ENCODE results near the gene MASP2. TPM values are rescaled to one million over a fixed set of nuclear protein-coding genes. Genes with fewer than 3 reads are reported as not detected.

The MASP2 gene
- total and polyA plus RNA-seq, 9 of the 15 experiments (the other 6 are each of a cell fraction or from before 2014, with no cell fraction given), result 0.01 to 0.23 (median 0.06) TPM; not detected in 3

DNA sequence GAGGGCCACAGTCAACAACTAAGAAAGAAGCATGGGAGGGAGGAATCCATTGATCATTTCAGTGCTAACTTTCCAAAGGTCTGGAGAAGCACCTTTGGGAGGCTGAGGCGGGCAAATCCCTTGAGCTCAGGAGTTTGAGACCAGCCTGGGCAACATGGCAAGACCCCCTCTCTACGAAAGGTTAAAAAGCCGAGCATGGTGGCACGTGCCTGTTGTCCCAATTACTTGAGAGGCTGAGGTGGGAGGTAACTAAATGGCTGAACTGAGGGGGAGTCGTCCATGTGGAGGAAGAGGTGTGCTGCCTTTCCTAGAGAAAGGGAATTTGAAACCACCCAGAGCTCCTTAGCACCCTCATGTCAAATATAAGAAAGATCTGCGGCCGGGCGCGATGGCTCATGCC is 16.2 kb downstream of the MASP2 start (continued):
- TF ChIP-seq, protein P1, sequence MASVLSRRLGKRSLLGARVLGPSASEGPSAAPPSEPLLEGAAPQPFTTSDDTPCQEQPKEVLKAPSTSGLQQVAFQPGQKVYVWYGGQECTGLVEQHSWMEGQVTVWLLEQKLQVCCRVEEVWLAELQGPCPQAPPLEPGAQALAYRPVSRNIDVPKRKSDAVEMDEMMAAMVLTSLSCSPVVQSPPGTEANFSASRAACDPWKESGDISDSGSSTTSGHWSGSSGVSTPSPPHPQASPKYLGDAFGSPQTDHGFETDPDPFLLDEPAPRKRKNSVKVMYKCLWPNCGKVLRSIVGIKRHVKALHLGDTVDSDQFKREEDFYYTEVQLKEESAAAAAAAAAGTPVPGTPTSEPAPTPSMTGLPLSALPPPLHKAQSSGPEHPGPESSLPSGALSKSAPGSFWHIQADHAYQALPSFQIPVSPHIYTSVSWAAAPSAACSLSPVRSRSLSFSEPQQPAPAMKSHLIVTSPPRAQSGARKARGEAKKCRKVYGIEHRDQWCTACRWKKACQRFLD (CRISPR knock-in tag; IDR thresholded peaks at IDR 0.05), result no peak
- TF ChIP-seq CREM (IDR thresholded peaks at IDR 0.05; ENCODE audit: low read depth) (no peak), ARNT (IDR thresholded peaks at IDR 0.05) (no peak), ZNF121 (CRISPR knock-in tag; conservative IDR thresholded peaks at IDR 0.05) (no peak), ZNF24 (IDR thresholded peaks at IDR 0.05) (no peak), KLF10 (CRISPR knock-in tag; IDR thresholded peaks at IDR 0.05) (no peak), ZNF696 (CRISPR knock-in tag; conservative IDR thresholded peaks at IDR 0.05) (no peak), CSDE1 (IDR thresholded peaks at IDR 0.05) (no peak), STAG1 (CRISPR knock-in tag; IDR thresholded peaks at IDR 0.05; ENCODE audit: borderline replicate concordance) (no peak), PML (IDR thresholded peaks at IDR 0.05; ENCODE audit: low read length) (no peak), DPF2 (IDR thresholded peaks at IDR 0.05) (no peak), ZNF431 (CRISPR knock-in tag; IDR thresholded peaks at IDR 0.05) (no peak), ZFX (CRISPR knock-in tag; IDR thresholded peaks at IDR 0.05) (no peak)
- TF ChIP-seq, protein P2, sequence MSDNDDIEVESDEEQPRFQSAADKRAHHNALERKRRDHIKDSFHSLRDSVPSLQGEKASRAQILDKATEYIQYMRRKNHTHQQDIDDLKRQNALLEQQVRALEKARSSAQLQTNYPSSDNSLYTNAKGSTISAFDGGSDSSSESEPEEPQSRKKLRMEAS (CRISPR knock-in tag; IDR thresholded peaks at IDR 0.05), result no peak
- TF ChIP-seq, protein P3, sequence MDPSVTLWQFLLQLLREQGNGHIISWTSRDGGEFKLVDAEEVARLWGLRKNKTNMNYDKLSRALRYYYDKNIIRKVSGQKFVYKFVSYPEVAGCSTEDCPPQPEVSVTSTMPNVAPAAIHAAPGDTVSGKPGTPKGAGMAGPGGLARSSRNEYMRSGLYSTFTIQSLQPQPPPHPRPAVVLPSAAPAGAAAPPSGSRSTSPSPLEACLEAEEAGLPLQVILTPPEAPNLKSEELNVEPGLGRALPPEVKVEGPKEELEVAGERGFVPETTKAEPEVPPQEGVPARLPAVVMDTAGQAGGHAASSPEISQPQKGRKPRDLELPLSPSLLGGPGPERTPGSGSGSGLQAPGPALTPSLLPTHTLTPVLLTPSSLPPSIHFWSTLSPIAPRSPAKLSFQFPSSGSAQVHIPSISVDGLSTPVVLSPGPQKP (CRISPR knock-in tag; IDR thresholded peaks at IDR 0.05), result no peak
- TF ChIP-seq, protein P4, sequence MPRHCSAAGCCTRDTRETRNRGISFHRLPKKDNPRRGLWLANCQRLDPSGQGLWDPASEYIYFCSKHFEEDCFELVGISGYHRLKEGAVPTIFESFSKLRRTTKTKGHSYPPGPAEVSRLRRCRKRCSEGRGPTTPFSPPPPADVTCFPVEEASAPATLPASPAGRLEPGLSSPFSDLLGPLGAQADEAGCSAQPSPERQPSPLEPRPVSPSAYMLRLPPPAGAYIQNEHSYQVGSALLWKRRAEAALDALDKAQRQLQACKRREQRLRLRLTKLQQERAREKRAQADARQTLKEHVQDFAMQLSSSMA (CRISPR knock-in tag; IDR thresholded peaks at IDR 0.05), result 0 out of 2 replicates have a peak, but pooled peaks have one; percentile 13
- TF ChIP-seq, protein P5, sequence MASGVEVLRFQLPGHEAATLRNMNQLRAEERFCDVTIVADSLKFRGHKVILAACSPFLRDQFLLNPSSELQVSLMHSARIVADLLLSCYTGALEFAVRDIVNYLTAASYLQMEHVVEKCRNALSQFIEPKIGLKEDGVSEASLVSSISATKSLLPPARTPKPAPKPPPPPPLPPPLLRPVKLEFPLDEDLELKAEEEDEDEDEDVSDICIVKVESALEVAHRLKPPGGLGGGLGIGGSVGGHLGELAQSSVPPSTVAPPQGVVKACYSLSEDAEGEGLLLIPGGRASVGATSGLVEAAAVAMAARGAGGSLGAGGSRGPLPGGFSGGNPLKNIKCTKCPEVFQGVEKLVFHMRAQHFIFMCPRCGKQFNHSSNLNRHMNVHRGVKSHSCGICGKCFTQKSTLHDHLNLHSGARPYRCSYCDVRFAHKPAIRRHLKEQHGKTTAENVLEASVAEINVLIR (CRISPR knock-in tag; IDR thresholded peaks at IDR 0.05), result no peak
- TF ChIP-seq, protein P6, sequence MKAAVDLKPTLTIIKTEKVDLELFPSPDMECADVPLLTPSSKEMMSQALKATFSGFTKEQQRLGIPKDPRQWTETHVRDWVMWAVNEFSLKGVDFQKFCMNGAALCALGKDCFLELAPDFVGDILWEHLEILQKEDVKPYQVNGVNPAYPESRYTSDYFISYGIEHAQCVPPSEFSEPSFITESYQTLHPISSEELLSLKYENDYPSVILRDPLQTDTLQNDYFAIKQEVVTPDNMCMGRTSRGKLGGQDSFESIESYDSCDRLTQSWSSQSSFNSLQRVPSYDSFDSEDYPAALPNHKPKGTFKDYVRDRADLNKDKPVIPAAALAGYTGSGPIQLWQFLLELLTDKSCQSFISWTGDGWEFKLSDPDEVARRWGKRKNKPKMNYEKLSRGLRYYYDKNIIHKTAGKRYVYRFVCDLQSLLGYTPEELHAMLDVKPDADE (conservative IDR thresholded peaks at IDR 0.05; ENCODE audit: control insufficient read depth, low read depth, low read length), result no peak
- TF ChIP-seq, protein P7, sequence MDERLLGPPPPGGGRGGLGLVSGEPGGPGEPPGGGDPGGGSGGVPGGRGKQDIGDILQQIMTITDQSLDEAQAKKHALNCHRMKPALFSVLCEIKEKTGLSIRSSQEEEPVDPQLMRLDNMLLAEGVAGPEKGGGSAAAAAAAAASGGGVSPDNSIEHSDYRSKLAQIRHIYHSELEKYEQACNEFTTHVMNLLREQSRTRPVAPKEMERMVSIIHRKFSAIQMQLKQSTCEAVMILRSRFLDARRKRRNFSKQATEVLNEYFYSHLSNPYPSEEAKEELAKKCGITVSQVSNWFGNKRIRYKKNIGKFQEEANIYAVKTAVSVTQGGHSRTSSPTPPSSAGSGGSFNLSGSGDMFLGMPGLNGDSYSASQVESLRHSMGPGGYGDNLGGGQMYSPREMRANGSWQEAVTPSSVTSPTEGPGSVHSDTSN (CRISPR knock-in tag; IDR thresholded peaks at IDR 0.05; ENCODE audit: low read depth), result no peak
- TF ChIP-seq, protein P7 (tag; conservative IDR thresholded peaks at IDR 0.05; ENCODE audit: low read depth), result no peak
